Peyer's patch (tissue), 4 donors: ENCODE measurements around the gene ASXL2.

Source experiments
- CTCF ChIP-seq, 6 experiments: fragments of 450-650 bp in 4 of 6; fragments of 200-600 bp in 2 of 6; sonication (generic) in 1 of 6; IDR thresholded peaks; one replicate each; pipeline ENCODE4 v1.5.1; 2017 to 2019; ENCODE audit warnings: antibody characterized with exemption in 6 of 6, mild to moderate bottlenecking in 3 of 6, moderate library complexity in 1 of 6
- POLR2A ChIP-seq, 2 donors: fragments of 450-650 bp; IDR thresholded peaks; one replicate each; pipeline ENCODE4 v1.5.1; 2017; ENCODE audit warnings: antibody characterized with exemption in 2 of 2, mild to moderate bottlenecking in 2 of 2, moderate library complexity in 2 of 2

- TF ChIP-seq POLR2A (IDR thresholded peaks at IDR 0.05) (no peak), CTCF (IDR thresholded peaks at IDR 0.05) (no peak)
Observed at GRCh38 chr2:25763575-25763974, 114.7 kb downstream of the ASXL2 start.
